Neural cell (in vitro differentiated cells): ENCODE data around the gene NRG3. TPM values are rescaled to one million over a fixed set of nuclear protein-coding genes. Genes with fewer than 3 reads are reported as not detected.

ENCODE experiments used
- H2AFZ ChIP-seq: fragments of 200-600, 300-800 bp; sonication (generic), shearing (Covaris generic); 2 replicates; pipeline ENCODE4 v1.6.0; 2014; ENCODE audit warnings: low read depth, mild to moderate bottlenecking, antibody characterized with exemption, low read length, moderate library complexity
- H3F3A ChIP-seq: fragments of 200-600 bp; shearing (Covaris generic); 2 replicates; pipeline ENCODE4 v1.6.1; 2016; ENCODE audit warnings: mild to moderate bottlenecking, moderate library complexity, mixed read lengths, antibody characterized with exemption, low read length; ENCODE audit not compliant: insufficient read depth, poor library complexity, severe bottlenecking
- H3K27ac ChIP-seq: fragments of 200-600, 300-800 bp; sonication (generic), shearing (Covaris generic); 2 replicates; pipeline ENCODE4 v1.5.1; 2014; ENCODE audit warnings: mild to moderate bottlenecking, low read length, moderate library complexity
- H3K27me3 ChIP-seq: fragments of 300-800, 200-600 bp; sonication (generic), shearing (Covaris generic); 2 replicates; pipeline ENCODE4 v1.6.0; 2014; ENCODE audit warnings: mild to moderate bottlenecking, low read depth, low read length, moderate library complexity; ENCODE audit not compliant: insufficient read depth
- H3K36me3 ChIP-seq: fragments of 300-800, 200-600 bp; sonication (generic), shearing (Covaris generic); 2 replicates; pipeline ENCODE4 v1.5.1; 2014; ENCODE audit warnings: mild to moderate bottlenecking, antibody characterized with exemption, low read length, moderate library complexity; ENCODE audit not compliant: insufficient read depth
- H3K4me2 ChIP-seq: fragments of 300-800, 200-600 bp; sonication (generic), shearing (Covaris generic); 2 replicates; pipeline ENCODE4 v1.6.0; 2014; ENCODE audit warnings: mild to moderate bottlenecking, low read length
- H3K4me3 ChIP-seq: fragments of 300-800, 200-600 bp; sonication (generic), shearing (Covaris generic); 2 replicates; pipeline ENCODE4 v1.5.1; 2014; ENCODE audit warnings: mild to moderate bottlenecking, low read length, moderate library complexity
- H3K79me2 ChIP-seq: fragments of 200-600 bp; shearing (Covaris generic); replicated peaks from 2 replicates; pipeline ENCODE4 v1.6.0; 2014; ENCODE audit warnings: mild to moderate bottlenecking, low read length, moderate library complexity; ENCODE audit not compliant: insufficient read depth
- H3K9ac ChIP-seq: fragments of 300-800, 200-600 bp; sonication (generic), shearing (Covaris generic); 2 replicates; pipeline ENCODE4 v1.6.1; 2016; ENCODE audit warnings: mild to moderate bottlenecking, low read length, mixed read lengths
- H3K9me2 ChIP-seq: fragments of 200-600 bp; shearing (Covaris generic); 2 replicates; pipeline ENCODE4 v1.6.1; 2016; ENCODE audit warnings: mild to moderate bottlenecking, low read length, mixed read lengths; ENCODE audit not compliant: insufficient read depth
- H3K9me3 ChIP-seq: fragments of 200-600, 300-800 bp; sonication (generic), shearing (Covaris generic); 2 replicates; pipeline ENCODE4 v1.6.1; 2016; ENCODE audit warnings: mild to moderate bottlenecking, mixed run types, low read length, moderate library complexity, mixed read lengths
- H4K20me1 ChIP-seq: fragments of 200-600 bp; shearing (Covaris generic); 2 replicates; pipeline ENCODE4 v1.6.1; 2016; ENCODE audit warnings: mild to moderate bottlenecking, mixed run types; ENCODE audit not compliant: insufficient read depth
- EP300 ChIP-seq: fragments of 450-650 bp; conservative IDR thresholded peaks from 2 replicates; pipeline ENCODE4 v1.6.1; 2014; ENCODE audit warnings: antibody characterized with exemption, mild to moderate bottlenecking, moderate library complexity; ENCODE audit not compliant: poor library complexity, severe bottlenecking
- EZH2 ChIP-seq: fragments of 200-600, 300-800 bp; shearing (Covaris generic), sonication (generic); IDR thresholded peaks from 2 replicates; pipeline ENCODE4 v1.6.1; 2014; ENCODE audit warnings: antibody characterized with exemption, low read length, borderline replicate concordance, mild to moderate bottlenecking; ENCODE audit not compliant: insufficient read depth, poor library complexity, severe bottlenecking
- MXI1 ChIP-seq: fragments of 450-650 bp; conservative IDR thresholded peaks from 2 replicates; pipeline ENCODE4 v1.6.1; 2014; ENCODE audit warnings: antibody characterized with exemption, mild to moderate bottlenecking; ENCODE audit not compliant: poor library complexity, severe bottlenecking
- POLR2AphosphoS5 ChIP-seq: IDR thresholded peaks from 2 replicates; pipeline ENCODE4 v1.6.1; 2012
- RAD21 ChIP-seq: fragments of 450-650 bp; conservative IDR thresholded peaks from 2 replicates; pipeline ENCODE4 v1.6.1; 2014; ENCODE audit warnings: antibody characterized with exemption, mild to moderate bottlenecking, moderate library complexity
- SMC3 ChIP-seq: fragments of 450-650 bp; conservative IDR thresholded peaks from 2 replicates; pipeline ENCODE4 v1.6.1; 2014; ENCODE audit warnings: antibody characterized with exemption, mild to moderate bottlenecking, moderate library complexity; ENCODE audit not compliant: poor library complexity
- TAF1 ChIP-seq: IDR thresholded peaks from 2 replicates; pipeline ENCODE4 v1.6.1; 2012; ENCODE audit warnings: low read depth
- polyA plus RNA-seq: library from polyadenylated mRNA; depleted of rRNA; stranded (reverse); fragments of >200 nt; gene quantifications from 2 replicates; pipeline ENCODE4 v1.2.3, GENCODE V29; 2014
- TF ChIP-seq, protein P1 (sequence below): IDR thresholded peaks from 2 replicates; pipeline ENCODE4 v1.6.1; 2012; ENCODE audit warnings: borderline replicate concordance
- TF ChIP-seq, protein P2 (sequence below): fragments of 450-650 bp; IDR thresholded peaks from 2 replicates; pipeline ENCODE4 v1.5.1; 2014; ENCODE audit warnings: antibody characterized with exemption, mild to moderate bottlenecking, moderate library complexity; ENCODE audit not compliant: poor library complexity, severe bottlenecking

Gene NRG3
- polyA plus RNA-seq, 1 donor from 2014 or later = 14.0 TPM

- H3K27me3 ChIP-seq = no peaks in the 10 kb centered on the region
- H3F3A ChIP-seq = no peaks in the 10 kb centered on the region
- H3K79me2 ChIP-seq = no peaks in the 10 kb centered on the region
- H4K20me1 ChIP-seq = no peaks in the 10 kb centered on the region
- H3K9me3 ChIP-seq = no peaks in the 10 kb centered on the region
- no peaks in the 10 kb centered on the region for H3K9me2 ChIP-seq
- H3K27ac ChIP-seq = no peak overlapping the region
- H2AFZ ChIP-seq = no peak overlapping the region
- H3K4me2 ChIP-seq = no peak overlapping the region
- TF ChIP-seq EZH2 (no peak), POLR2AphosphoS5 (no peak), TAF1 (no peak), SMC3 (no peak), MXI1 (no peak), RAD21 (no peak), EP300 (no peak)
- TF ChIP-seq, protein P1, sequence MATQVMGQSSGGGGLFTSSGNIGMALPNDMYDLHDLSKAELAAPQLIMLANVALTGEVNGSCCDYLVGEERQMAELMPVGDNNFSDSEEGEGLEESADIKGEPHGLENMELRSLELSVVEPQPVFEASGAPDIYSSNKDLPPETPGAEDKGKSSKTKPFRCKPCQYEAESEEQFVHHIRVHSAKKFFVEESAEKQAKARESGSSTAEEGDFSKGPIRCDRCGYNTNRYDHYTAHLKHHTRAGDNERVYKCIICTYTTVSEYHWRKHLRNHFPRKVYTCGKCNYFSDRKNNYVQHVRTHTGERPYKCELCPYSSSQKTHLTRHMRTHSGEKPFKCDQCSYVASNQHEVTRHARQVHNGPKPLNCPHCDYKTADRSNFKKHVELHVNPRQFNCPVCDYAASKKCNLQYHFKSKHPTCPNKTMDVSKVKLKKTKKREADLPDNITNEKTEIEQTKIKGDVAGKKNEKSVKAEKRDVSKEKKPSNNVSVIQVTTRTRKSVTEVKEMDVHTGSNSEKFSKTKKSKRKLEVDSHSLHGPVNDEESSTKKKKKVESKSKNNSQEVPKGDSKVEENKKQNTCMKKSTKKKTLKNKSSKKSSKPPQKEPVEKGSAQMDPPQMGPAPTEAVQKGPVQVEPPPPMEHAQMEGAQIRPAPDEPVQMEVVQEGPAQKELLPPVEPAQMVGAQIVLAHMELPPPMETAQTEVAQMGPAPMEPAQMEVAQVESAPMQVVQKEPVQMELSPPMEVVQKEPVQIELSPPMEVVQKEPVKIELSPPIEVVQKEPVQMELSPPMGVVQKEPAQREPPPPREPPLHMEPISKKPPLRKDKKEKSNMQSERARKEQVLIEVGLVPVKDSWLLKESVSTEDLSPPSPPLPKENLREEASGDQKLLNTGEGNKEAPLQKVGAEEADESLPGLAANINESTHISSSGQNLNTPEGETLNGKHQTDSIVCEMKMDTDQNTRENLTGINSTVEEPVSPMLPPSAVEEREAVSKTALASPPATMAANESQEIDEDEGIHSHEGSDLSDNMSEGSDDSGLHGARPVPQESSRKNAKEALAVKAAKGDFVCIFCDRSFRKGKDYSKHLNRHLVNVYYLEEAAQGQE = no peak
- TF ChIP-seq, protein P2, sequence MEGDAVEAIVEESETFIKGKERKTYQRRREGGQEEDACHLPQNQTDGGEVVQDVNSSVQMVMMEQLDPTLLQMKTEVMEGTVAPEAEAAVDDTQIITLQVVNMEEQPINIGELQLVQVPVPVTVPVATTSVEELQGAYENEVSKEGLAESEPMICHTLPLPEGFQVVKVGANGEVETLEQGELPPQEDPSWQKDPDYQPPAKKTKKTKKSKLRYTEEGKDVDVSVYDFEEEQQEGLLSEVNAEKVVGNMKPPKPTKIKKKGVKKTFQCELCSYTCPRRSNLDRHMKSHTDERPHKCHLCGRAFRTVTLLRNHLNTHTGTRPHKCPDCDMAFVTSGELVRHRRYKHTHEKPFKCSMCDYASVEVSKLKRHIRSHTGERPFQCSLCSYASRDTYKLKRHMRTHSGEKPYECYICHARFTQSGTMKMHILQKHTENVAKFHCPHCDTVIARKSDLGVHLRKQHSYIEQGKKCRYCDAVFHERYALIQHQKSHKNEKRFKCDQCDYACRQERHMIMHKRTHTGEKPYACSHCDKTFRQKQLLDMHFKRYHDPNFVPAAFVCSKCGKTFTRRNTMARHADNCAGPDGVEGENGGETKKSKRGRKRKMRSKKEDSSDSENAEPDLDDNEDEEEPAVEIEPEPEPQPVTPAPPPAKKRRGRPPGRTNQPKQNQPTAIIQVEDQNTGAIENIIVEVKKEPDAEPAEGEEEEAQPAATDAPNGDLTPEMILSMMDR = no peak
- H3K36me3 ChIP-seq = no peaks in the 10 kb centered on the region
- no peak overlapping the region for H3K4me3 ChIP-seq
- no peak overlapping the region for H3K9ac ChIP-seq
These were observed 365.4 kb downstream of the NRG3 start for GRCh38 chr10:82240408-82240807.

- Histone ChIP-seq H3K9me2 (no peaks in the 10 kb centered on the region), H3K36me3 (no peaks in the 10 kb centered on the region), H3K79me2 (no peaks in the 10 kb centered on the region), H4K20me1 (no peaks in the 10 kb centered on the region), H2AFZ (no peak overlapping the region), H3K4me2 (no peak overlapping the region), H3K27ac (no peak overlapping the region), H3K4me3 (no peak overlapping the region), H3F3A (no peaks in the 10 kb centered on the region), H3K27me3 (no peaks in the 10 kb centered on the region), H3K9me3 (no peaks in the 10 kb centered on the region), H3K9ac (no peak overlapping the region)
- TF ChIP-seq POLR2AphosphoS5 = no peak
- TF ChIP-seq SMC3 = no peak
- TF ChIP-seq RAD21 = no peak
- TF ChIP-seq EZH2 = no peak
- TF ChIP-seq, protein P2 = no peak
These were observed 367.8 kb downstream of the NRG3 start for GRCh38 chr10:82242778-82243177.
